ENCODE data around the gene HLCS. TPM values are rescaled to one million over a fixed set of nuclear protein-coding genes. Genes with fewer than 3 reads are reported as not detected.
A peak's percentile ranks its signal among the peaks of the same experiment; 100 is the strongest.

HLCS gene
- polyA plus RNA-seq, 1 donor (not counting 4 experiments of a cell fraction or from before 2014, with no cell fraction given): 11.5 TPM

- FAIRE-seq: no peak
- no peak overlapping the region for H2AFZ ChIP-seq (ENCODE audit: control insufficient read depth, low read length)
- no peaks in the 10 kb centered on the region for H4K20me1 ChIP-seq (ENCODE audit: control insufficient read depth, extremely low read depth, insufficient read depth, low read length)
- H3K4me2 ChIP-seq (ENCODE audit: control insufficient read depth, extremely low read depth, insufficient read depth, low read depth, low read length): no peak overlapping the region
- no peaks in the 10 kb centered on the region for H3K79me2 ChIP-seq (ENCODE audit: control insufficient read depth, insufficient read depth, low read length)
- H3K36me3 ChIP-seq (ENCODE audit: control insufficient read depth in 2 of 2, extremely low read depth in 1 of 2, insufficient read depth in 2 of 2, low read length in 2 of 2): no peaks in the 10 kb centered on the region
- H3K27me3 ChIP-seq (ENCODE audit: control insufficient read depth, extremely low read depth, insufficient read depth, low read length): no peaks in the 10 kb centered on the region
- H3K9me3 ChIP-seq (ENCODE audit: control insufficient read depth, low read depth, low read length): no peaks in the 10 kb centered on the region
- dilution Hi-C loops (cut with MboI; ENCODE audit: extremely low pct_ligation_motif_present, low sequenced_read_pairs): no loop called here
- no peaks in the 10 kb centered on the region for H3K9me1 ChIP-seq (ENCODE audit: control insufficient read depth, extremely low read depth, insufficient read depth, low read length)
- H3K4me3 ChIP-seq (ENCODE audit: control insufficient read depth in 2 of 3, extremely low read depth in 1 of 3, insufficient read depth in 2 of 3, low read depth in 1 of 3, low read length in 3 of 3): no peak overlapping the region
- H3K4me1 ChIP-seq (ENCODE audit: control insufficient read depth, extremely low read depth, insufficient read depth, low read length): peaks cover 5% of the 10 kb centered on the region
- no peak overlapping the region for H3K27ac ChIP-seq (ENCODE audit: control insufficient read depth, insufficient read depth, low read length)
- TF ChIP-seq CTCF (optimal IDR thresholded peaks at IDR 0.05 in 1 of 3, IDR thresholded peaks at IDR 0.05 in 1 of 3, conservative IDR thresholded peaks at IDR 0.05 in 1 of 3; ENCODE audit: extremely low read depth in 1 of 3, insufficient read depth in 2 of 3, low read length in 3 of 3) (peak in 1 of 3 experiments; percentile 38), EZH2 (IDR thresholded peaks at IDR 0.05; ENCODE audit: low read length) (no peak)
- H3K9ac ChIP-seq (ENCODE audit: control insufficient read depth, extremely low read depth, insufficient read depth, low read length): no peak overlapping the region
- no peak for DNase-seq (ENCODE audit: low read depth, low spot score)
These were observed 10.6 kb upstream of the HLCS start for GRCh38 chr21:36976882-36977651.

GRCh38 chr21:36976228-36976861, 9.9 kb upstream of the HLCS start:
- Histone ChIP-seq H3K4me3 (ENCODE audit: control insufficient read depth in 2 of 3, extremely low read depth in 1 of 3, insufficient read depth in 2 of 3, low read depth in 1 of 3, low read length in 3 of 3) (no peak overlapping the region), H3K4me2 (ENCODE audit: control insufficient read depth, extremely low read depth, insufficient read depth, low read depth, low read length) (no peak overlapping the region), H3K9me3 (ENCODE audit: control insufficient read depth, low read depth, low read length) (no peaks in the 10 kb centered on the region), H3K27me3 (ENCODE audit: control insufficient read depth, extremely low read depth, insufficient read depth, low read length) (no peaks in the 10 kb centered on the region), H3K9ac (ENCODE audit: control insufficient read depth, extremely low read depth, insufficient read depth, low read length) (no peak overlapping the region), H3K36me3 (ENCODE audit: control insufficient read depth in 2 of 2, extremely low read depth in 1 of 2, insufficient read depth in 2 of 2, low read length in 2 of 2) (no peaks in the 10 kb centered on the region), H3K9me1 (ENCODE audit: control insufficient read depth, extremely low read depth, insufficient read depth, low read length) (no peaks in the 10 kb centered on the region), H3K4me1 (ENCODE audit: control insufficient read depth, extremely low read depth, insufficient read depth, low read length) (peaks cover 5% of the 10 kb centered on the region), H3K27ac (ENCODE audit: control insufficient read depth, insufficient read depth, low read length) (no peak overlapping the region), H3K79me2 (ENCODE audit: control insufficient read depth, insufficient read depth, low read length) (no peaks in the 10 kb centered on the region), H2AFZ (ENCODE audit: control insufficient read depth, low read length) (no peak overlapping the region), H4K20me1 (ENCODE audit: control insufficient read depth, extremely low read depth, insufficient read depth, low read length) (no peaks in the 10 kb centered on the region)
- dilution Hi-C loops (cut with MboI; ENCODE audit: extremely low pct_ligation_motif_present, low sequenced_read_pairs): no loop called here
- FAIRE-seq (no peak), DNase-seq (ENCODE audit: low read depth, low spot score) (no peak)
- TF ChIP-seq EZH2 (IDR thresholded peaks at IDR 0.05; ENCODE audit: low read length) (no peak), CTCF (optimal IDR thresholded peaks at IDR 0.05 in 1 of 3, IDR thresholded peaks at IDR 0.05 in 1 of 3, conservative IDR thresholded peaks at IDR 0.05 in 1 of 3; ENCODE audit: extremely low read depth in 1 of 3, insufficient read depth in 2 of 3, low read length in 3 of 3) (no peak)
